Measurements from ENCODE around the gene NAV2.

NAV2 gene

DNA sequence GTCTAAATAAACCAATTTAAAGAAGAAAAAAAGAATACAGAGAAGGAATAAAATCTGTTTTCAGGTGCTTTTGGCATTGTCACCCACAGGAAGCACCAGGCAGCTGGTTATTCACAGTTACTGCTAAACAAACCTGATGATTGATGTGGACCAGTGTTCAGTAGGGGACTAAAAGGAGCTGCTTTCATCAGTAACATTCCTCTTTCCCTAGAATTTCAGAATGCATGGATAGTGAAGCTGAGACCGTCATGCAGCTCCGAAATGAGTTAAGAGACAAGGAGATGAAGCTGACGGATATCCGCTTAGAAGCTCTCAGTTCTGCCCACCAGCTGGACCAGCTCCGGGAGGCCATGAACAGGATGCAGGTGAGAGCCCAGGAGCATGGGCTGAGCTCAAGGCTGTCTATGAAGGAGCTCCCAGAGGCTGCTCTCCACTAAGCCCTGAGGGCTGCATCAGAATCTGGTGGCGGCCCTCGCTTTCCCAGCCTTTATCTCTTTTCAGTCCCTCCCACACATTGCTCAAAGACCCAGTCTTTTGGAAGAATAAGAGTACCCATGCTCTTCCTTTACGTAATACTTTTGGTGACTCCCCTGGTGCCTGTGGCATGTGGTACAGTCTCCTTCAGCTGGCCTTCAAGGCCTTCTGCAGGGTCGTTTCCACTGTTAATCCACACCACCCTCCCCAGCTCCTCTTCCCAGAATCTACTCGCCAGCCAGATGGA, 378.2 kb downstream of the NAV2 start:
- Histone ChIP-seq H3K27me3 (replicated peaks; ENCODE audit: insufficient read depth, low read length) (no peaks in the 10 kb centered on the region), H3K79me2 (ENCODE audit: low read length) (no peaks in the 10 kb centered on the region), H3K4me3 (ENCODE audit: low read length) (no peak overlapping the region), H3K4me2 (ENCODE audit: low read depth, low read length) (no peak overlapping the region), H3K36me3 (replicated peaks; ENCODE audit: insufficient read depth, low read length) (no peaks in the 10 kb centered on the region), H4K20me1 (ENCODE audit: insufficient read depth, low read length) (no peaks in the 10 kb centered on the region), H3K9ac (ENCODE audit: low read length) (no peak overlapping the region), H2AFZ (ENCODE audit: low read length) (no peak overlapping the region), H3K9me2 (replicated peaks; ENCODE audit: insufficient read depth, low read length) (no peaks in the 10 kb centered on the region), H3K9me3 (replicated peaks; ENCODE audit: insufficient read depth, low read length) (no peaks in the 10 kb centered on the region), H3F3A (ENCODE audit: insufficient read depth, low read length) (peaks cover 4% of the 10 kb centered on the region; the same call in 1 of the 2 replicates), H3K4me1 (ENCODE audit: low read length) (peaks cover 14% of the 10 kb centered on the region), H3K27ac (ENCODE audit: low read length) (no peak overlapping the region)
- DNase-seq, result no peak
- TF ChIP-seq EZH2 (optimal IDR thresholded peaks at IDR 0.05; ENCODE audit: low read depth, low read length) (no peak), EZH2phosphoT487 (IDR thresholded peaks at IDR 0.05; ENCODE audit: low read length) (no peak)
- TF ChIP-seq, protein P1, sequence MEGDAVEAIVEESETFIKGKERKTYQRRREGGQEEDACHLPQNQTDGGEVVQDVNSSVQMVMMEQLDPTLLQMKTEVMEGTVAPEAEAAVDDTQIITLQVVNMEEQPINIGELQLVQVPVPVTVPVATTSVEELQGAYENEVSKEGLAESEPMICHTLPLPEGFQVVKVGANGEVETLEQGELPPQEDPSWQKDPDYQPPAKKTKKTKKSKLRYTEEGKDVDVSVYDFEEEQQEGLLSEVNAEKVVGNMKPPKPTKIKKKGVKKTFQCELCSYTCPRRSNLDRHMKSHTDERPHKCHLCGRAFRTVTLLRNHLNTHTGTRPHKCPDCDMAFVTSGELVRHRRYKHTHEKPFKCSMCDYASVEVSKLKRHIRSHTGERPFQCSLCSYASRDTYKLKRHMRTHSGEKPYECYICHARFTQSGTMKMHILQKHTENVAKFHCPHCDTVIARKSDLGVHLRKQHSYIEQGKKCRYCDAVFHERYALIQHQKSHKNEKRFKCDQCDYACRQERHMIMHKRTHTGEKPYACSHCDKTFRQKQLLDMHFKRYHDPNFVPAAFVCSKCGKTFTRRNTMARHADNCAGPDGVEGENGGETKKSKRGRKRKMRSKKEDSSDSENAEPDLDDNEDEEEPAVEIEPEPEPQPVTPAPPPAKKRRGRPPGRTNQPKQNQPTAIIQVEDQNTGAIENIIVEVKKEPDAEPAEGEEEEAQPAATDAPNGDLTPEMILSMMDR (IDR thresholded peaks at IDR 0.05; ENCODE audit: low read length), result no peak

DNA sequence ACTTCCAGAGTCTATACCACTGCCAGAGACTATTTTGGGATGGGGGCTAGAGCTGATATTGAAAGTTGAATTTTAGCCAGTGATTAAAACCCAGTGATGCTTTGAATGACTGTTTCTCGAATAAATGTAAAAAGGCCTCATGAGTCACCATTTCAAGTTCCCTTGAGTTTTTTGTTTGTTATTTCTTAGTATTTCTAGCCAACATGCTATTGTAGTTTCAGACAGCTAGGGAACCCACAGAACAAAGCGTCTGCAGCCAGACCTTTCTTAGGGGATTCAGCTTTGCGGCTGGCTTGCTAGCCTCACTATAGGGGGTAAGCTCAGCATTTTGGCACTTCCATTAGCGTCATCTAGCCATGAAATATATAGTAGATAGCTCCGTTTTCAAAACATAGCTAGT, 381.1 kb downstream of the NAV2 start:
- peaks cover 4% of the 10 kb centered on the region; the same call in 1 of the 2 replicates for H3F3A ChIP-seq (ENCODE audit: insufficient read depth, low read length)
- no peaks in the 10 kb centered on the region for H3K79me2 ChIP-seq (ENCODE audit: low read length)
- H3K9me2 ChIP-seq (replicated peaks; ENCODE audit: insufficient read depth, low read length), result no peaks in the 10 kb centered on the region
- H3K27ac ChIP-seq (ENCODE audit: low read length), result no peak overlapping the region
- no peaks in the 10 kb centered on the region for H4K20me1 ChIP-seq (ENCODE audit: insufficient read depth, low read length)
- H3K9me3 ChIP-seq (replicated peaks; ENCODE audit: insufficient read depth, low read length), result no peaks in the 10 kb centered on the region
- no peaks in the 10 kb centered on the region for H3K27me3 ChIP-seq (replicated peaks; ENCODE audit: insufficient read depth, low read length)
- peaks cover 7% of the 10 kb centered on the region for H3K4me1 ChIP-seq (ENCODE audit: low read length)
- TF ChIP-seq, protein P1 (IDR thresholded peaks at IDR 0.05; ENCODE audit: low read length), result no peak
- TF ChIP-seq EZH2 (optimal IDR thresholded peaks at IDR 0.05; ENCODE audit: low read depth, low read length) (no peak), EZH2phosphoT487 (IDR thresholded peaks at IDR 0.05; ENCODE audit: low read length) (no peak)
- no peak for DNase-seq
- no peak overlapping the region for H3K9ac ChIP-seq (ENCODE audit: low read length)
- no peak overlapping the region for H3K4me3 ChIP-seq (ENCODE audit: low read length)
- no peaks in the 10 kb centered on the region for H3K36me3 ChIP-seq (replicated peaks; ENCODE audit: insufficient read depth, low read length)
- H3K4me2 ChIP-seq (ENCODE audit: low read depth, low read length), result no peak overlapping the region
- H2AFZ ChIP-seq (ENCODE audit: low read length), result no peak overlapping the region

GRCh38 chr11:20095189-20095588, 382.6 kb downstream of the NAV2 start:
- Histone ChIP-seq H3K27me3 (replicated peaks; ENCODE audit: insufficient read depth, low read length) (no peaks in the 10 kb centered on the region), H3K9me3 (replicated peaks; ENCODE audit: insufficient read depth, low read length) (no peaks in the 10 kb centered on the region), H4K20me1 (ENCODE audit: insufficient read depth, low read length) (no peaks in the 10 kb centered on the region), H3K9me2 (replicated peaks; ENCODE audit: insufficient read depth, low read length) (no peaks in the 10 kb centered on the region), H3K36me3 (replicated peaks; ENCODE audit: insufficient read depth, low read length) (no peaks in the 10 kb centered on the region), H3K4me3 (ENCODE audit: low read length) (no peak overlapping the region), H2AFZ (ENCODE audit: low read length) (no peak overlapping the region), H3K79me2 (ENCODE audit: low read length) (no peaks in the 10 kb centered on the region), H3K27ac (ENCODE audit: low read length) (no peak overlapping the region), H3K4me1 (ENCODE audit: low read length) (peaks cover under 1% of the 10 kb centered on the region; the same call in 1 of the 2 replicates), H3K9ac (ENCODE audit: low read length) (no peak overlapping the region), H3F3A (ENCODE audit: insufficient read depth, low read length) (no peaks in the 10 kb centered on the region), H3K4me2 (ENCODE audit: low read depth, low read length) (no peak overlapping the region)
- no peak for TF ChIP-seq EZH2 (optimal IDR thresholded peaks at IDR 0.05; ENCODE audit: low read depth, low read length)
- TF ChIP-seq, protein P1 (IDR thresholded peaks at IDR 0.05; ENCODE audit: low read length), result no peak
- no peak for DNase-seq
